ENCODE measurements around the gene ABCA6. TPM values are rescaled to one million over a fixed set of nuclear protein-coding genes. Genes with fewer than 3 reads are reported as not detected.

Gene ABCA6
- total RNA-seq, 2 donors from 2014 or later, result 20.8 to 35.9 TPM

GRCh38 chr17:69030169-69030568, 111.5 kb downstream of the ABCA6 start:
- intact Hi-C loops (cut with DNase I), result no loop called here

More at GRCh38 chr17:69030169-69030568, 111.5 kb downstream of the ABCA6 start:
- no peaks in the 10 kb centered on the region for H3K9me3 ChIP-seq
- 90 to 100% methylated on average over 1 of the region's 1 CpG for WGBS, 2 donors
- no peak for ATAC-seq
- no peak for TF ChIP-seq POLR2A (IDR thresholded peaks at IDR 0.05)
- no peak for DNase-seq
- no peak overlapping the region for H3K4me3 ChIP-seq
- H3K36me3 ChIP-seq (replicated peaks in 1 of 2; ENCODE audit: insufficient read depth in 1 of 2, low read depth in 2 of 2), result no peaks in the 10 kb centered on the region
- no peaks in the 10 kb centered on the region for H3K4me1 ChIP-seq
- H3K27me3 ChIP-seq, result no peaks in the 10 kb centered on the region
- no peak overlapping the region for H3K27ac ChIP-seq

Small RNAs within 50 kb of the gene (microRNA-seq; reads per million reads assigned to microRNA genes)
- 0 reads per million in 2 donors for gene MIR4524A (ENCODE audit: borderline number of aligned reads in 2 of 2, borderline replicate concordance in 2 of 2)
- gene MIR4524B (ENCODE audit: borderline number of aligned reads in 2 of 2, borderline replicate concordance in 2 of 2), result 0 reads per million in 2 donors

Small RNAs within 50 kb of the gene (small RNA-seq; reads per million reads assigned to genes)
- gene MIR4524B, result not detected

Other genes with a start within 250 kb of the ABCA6 start
- 10 to 100 TPM; 10.4 to 16.8 TPM for gene ABCA8, start 186.5 kb downstream of the ABCA6 start, total RNA-seq
- 10 to 100 TPM in 1 of 2 donors, 1 to 10 TPM in 1; 8.8 to 30.7 TPM for gene ABCA9, start 81.0 kb downstream of the ABCA6 start, total RNA-seq
- 10 to 100 TPM in 1 of 2 donors, 1 to 10 TPM in 1; 7.3 to 30.7 TPM for gene ABCA10, start 86.9 kb upstream of the ABCA6 start, total RNA-seq
- 100 to 1,000 TPM in 1 of 2 donors, 10 to 100 TPM in 1; 93.4 to 104 TPM for gene ABCA5, start 185.2 kb upstream of the ABCA6 start, total RNA-seq